Pulmonary artery endothelial cell (primary cell): ENCODE data around the gene EPB41. TPM values are rescaled to one million over a fixed set of nuclear protein-coding genes. Genes with fewer than 3 reads are reported as not detected.
"Not testable (repeated sequence)": the region's sequence is repeated elsewhere in the genome, so short reads cannot be mapped to it uniquely, and the experiment has no call there.

ENCODE experiments used
- DNase-seq: peaks from one replicate; pipeline ENCODE4 v3.0.0-alpha.2; 2011; ENCODE audit warnings: low read depth, low spot score
- total RNA-seq: library from RNA; depleted of rRNA; stranded (reverse); fragments of >200 nt; gene quantifications from 2 replicates; pipeline ENCODE4 v1.2.3, GENCODE V29; 2014

The EPB41 gene
- total RNA-seq, 1 donor from 2014 or later, result 18.6 TPM

DNA sequence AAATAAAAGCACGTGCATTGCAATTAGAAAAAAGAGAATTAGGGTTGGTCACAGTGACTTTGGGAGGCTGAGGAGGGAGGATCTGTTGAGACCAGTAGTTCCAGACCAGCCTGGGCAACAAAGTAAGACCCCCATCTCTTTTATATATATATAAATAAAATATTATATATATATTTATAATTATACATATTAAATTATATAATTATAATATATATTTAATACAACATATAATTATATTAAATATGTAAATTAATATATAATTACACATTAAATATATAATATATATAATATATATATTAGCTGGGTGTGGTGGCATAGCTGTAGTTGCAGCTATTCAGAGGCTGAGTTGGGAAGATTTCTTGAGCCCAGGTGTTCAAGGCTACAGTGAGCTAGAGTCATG, 186.1 kb downstream of the EPB41 start:
- no peak for DNase-seq

DNA sequence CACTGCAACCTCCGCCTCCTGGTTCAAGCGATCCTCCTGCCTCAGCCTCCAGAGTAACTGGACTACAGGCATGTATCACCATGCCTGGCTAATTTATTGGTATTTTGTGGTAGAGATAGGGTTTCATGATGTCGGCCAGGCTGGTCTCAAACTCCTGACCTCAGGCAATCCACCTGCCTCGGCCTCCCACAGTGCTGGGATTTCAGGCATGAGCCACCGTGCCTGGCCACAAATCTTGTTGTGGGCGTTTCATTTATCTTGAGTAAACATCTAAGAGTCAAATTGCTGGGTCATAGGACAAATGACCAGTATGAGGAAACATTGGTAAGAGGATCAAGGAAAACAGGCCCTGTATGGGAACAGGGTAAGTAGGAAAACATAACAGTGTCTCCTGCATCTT, 191.5 kb downstream of the EPB41 start:
- no peak for DNase-seq

DNA sequence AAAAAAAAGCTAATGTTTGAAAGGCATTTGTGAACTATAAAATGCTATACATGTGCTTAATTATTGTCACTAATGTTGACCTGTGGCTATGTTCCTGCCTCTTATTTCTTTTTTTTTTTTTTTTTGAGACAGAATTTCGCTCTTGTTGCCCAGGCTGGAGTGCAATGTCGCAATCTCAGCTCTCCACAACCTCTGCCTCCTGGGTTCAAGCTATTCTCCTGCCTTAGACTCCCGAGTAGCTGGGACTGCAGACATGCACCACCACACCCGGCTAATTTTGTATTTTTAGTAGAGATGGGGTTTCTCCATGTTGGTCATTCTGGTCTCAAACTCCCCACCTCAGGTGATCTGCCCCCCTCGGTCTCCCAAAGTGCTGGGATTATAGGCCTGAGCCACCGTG, 193.7 kb downstream of the EPB41 start:
- not testable (repeated sequence) for DNase-seq

DNA sequence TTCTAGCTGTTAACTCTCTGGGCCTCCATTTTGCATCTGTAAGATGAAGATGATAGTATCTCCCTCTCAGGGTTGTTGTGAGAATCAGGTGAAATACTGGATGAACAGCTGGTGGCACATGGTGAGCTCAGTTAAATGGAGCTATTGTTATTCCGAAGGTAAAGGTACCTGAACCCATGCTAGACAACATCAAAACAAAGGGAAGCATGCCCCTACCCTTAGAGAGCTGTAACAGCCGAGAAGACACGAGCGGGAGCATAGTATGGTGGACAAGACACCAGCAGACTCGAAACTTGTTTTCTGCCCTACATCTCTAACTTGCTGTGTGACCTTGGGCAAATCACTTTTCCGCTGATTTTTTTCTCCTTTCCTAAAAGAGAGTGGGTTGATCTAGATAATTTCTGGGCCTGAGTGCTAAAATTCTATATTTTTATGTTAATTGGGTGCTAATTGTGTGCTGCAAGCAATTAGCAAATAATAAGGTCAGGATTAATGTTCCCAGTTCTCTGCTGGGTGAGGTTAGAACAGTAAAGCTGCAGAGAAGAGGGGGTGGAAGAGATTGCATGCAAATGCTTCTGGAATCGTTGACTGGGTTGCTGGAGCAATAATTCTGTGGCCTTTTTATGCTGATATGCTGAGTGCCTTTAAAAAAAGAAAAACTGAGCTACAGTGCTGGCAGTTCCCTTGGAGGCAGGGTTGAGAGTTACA, 198.5 kb downstream of the EPB41 start:
- DNase-seq, result no peak

DNA sequence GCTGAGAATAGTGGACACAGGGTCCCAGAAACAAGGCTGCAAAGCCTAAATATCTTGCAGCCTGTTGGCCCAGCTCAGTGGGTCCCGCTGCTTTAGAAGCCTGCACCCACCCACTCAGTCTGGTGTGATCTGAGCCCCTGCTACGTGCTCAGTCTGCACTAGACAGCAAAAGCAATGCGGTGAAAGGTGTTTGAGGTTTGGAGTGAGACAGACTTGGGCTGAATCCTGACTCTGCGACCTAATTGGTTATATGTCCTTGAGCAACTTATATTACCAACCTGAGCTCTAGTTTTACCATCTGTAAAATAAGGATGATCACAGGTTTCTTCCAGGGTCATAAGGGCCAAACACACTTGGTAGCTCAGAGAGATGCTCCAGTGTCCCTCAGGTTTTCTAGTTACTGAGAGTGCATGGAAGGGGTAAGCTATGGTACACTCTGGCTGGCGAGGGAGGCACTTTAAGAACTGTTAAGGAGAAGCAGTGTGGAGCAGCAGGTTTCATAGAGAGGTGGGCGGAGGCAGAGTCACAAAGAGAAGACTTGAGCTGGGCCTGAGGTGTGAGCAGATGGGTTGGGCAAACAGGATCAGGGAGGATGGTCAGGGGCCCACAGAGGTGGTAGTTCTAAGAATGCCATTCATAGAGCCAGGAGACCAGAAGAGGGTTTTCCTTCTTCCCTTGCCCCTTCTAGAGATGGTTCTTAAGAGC, 199.2 kb downstream of the EPB41 start:
- DNase-seq, result no peak

DNA sequence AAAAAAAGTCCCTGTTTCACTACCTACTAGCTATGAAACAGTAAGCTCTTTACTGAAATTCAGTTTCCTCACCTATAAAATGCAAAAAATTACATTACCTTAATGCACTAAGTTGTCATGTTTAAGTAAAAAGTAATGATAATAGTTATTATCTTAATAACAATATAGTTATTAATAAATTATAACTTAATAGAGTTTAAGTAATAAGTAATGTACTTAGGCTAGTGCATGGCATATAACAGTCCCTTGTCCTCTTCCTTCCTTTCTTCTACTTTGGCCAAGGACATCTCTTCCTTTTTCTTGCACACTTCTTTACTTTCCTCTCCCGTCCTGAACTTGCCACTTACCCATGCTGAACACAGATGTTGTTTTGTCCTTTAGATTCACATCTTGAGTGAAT, 200.3 kb downstream of the EPB41 start:
- DNase-seq, result no peak

DNA sequence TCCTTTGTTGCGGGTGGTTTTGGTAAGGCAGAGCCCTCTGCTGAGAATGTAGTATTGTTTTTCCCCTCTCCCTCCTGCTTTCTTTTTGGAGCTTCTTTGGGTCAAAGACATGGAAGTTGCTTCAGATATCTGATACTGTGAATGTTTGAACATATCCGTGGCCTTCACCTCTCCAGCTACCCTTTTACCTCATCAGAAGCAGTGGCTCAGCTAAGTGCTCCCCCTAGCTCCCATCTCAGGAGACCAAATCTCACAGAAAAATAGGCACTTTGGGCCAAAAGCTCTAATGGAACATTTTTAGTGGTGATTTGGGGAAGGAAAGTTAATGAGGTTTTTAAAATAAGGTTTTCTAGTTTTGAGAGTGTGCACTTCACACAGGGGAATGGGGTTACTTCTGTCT, 203.0 kb downstream of the EPB41 start:
- DNase-seq, result no peak

DNA sequence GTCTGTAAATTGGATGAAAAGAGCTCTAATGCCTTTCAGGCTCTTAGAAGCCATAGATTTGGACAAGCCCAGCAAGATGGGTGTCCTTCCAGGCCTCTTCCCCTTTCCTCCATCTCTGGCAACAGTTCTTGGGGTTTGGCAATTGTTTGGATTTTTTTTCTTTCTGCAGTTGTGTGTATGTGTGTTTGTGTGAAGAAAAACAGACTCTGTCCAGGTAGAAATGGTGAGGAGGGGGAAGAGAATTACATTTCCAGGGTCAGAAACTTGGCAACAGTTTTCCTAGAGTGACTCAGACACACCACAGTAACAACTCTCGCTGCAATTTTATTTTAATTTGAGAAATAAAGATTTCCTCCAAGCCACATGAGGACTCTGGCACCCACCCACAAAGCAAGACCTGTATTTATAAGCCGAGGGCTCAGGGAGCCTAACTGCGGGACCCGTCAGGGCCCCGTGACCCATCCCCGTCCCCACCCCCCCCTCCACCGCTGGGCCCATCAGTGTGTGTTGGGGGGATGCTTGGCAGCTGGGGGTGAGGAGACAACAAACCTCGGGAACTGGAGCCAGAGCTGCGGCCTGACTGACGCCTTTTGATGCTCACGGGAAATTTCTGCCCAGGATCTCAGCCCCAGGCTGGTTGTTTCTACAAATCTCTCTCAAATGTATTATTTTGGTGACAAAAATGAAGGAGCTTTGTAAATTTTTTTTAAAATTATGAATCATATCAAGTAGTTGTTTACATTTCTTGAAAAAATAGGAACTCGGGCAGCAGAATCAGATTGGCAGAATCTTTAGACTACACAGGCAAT, 205.0 kb downstream of the EPB41 start:
- no peak for DNase-seq

DNA sequence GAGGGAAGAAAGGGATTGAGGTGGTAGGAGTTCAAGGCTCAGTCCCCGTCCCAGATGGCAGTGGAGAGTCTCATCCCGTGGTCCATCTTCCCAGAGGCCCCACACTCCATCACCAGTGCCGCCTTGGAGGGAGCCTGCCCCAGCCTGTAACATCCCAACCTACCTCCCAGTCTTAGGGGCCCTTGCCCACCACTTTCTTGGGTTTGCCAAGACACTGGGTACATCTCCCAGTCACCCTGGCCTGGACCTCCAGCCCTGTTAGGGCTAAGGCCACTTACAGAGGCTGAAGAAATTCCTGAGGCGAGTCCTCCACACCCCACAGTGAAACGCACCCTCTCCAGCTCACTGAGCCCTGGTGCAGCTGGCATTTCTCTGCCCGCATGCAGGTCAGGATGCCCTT, 206.0 kb downstream of the EPB41 start:
- no peak for DNase-seq

DNA sequence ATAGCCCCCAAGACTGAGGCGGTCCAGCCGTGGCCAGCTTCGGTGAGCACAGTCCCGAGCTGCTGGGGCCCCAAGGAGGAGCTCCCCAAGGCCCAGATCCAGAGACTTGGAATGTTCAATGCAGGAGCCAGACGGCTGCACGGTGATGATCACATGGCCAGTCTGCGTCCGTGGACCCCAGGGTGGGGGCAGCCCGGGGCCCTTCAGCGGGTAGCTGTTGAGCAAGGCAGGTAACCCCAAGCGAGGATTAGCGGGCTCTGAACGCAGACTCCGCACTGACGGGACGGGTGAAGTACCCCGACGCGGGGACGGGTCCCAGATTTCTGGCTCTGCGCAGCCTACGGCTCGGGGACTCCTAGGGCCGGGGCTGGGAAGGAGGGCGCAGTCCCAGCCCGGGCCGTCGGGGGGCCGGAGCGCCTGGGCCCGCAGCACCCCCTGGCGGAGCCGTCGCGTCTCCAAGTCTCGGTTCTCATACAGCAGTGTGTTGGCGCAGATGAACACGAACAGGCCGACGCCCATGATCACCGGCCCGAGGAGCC, 206.6 kb downstream of the EPB41 start:
- no peak for DNase-seq

DNA sequence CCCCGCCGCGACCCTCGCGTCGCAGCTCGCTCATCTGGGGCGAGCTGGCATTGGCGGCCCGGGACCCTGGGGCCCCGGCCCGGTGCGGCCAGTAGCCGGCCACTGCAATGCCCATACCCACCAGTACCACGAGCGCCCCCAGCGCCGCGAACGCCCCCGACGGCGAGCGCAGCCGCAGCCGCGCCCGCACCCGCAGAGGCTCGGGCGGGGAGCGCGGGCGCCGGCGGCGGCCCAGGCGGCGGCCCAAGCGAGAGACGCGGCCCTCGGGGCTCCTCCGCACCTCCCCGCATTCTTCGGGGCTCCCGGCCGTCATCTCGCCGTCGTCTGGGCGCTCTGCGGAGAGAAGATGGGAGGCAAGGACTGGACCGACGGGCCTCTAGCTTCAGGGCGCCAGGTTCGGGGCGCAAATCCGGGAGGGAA, 207.2 kb downstream of the EPB41 start:
- DNase-seq, result no peak

DNA sequence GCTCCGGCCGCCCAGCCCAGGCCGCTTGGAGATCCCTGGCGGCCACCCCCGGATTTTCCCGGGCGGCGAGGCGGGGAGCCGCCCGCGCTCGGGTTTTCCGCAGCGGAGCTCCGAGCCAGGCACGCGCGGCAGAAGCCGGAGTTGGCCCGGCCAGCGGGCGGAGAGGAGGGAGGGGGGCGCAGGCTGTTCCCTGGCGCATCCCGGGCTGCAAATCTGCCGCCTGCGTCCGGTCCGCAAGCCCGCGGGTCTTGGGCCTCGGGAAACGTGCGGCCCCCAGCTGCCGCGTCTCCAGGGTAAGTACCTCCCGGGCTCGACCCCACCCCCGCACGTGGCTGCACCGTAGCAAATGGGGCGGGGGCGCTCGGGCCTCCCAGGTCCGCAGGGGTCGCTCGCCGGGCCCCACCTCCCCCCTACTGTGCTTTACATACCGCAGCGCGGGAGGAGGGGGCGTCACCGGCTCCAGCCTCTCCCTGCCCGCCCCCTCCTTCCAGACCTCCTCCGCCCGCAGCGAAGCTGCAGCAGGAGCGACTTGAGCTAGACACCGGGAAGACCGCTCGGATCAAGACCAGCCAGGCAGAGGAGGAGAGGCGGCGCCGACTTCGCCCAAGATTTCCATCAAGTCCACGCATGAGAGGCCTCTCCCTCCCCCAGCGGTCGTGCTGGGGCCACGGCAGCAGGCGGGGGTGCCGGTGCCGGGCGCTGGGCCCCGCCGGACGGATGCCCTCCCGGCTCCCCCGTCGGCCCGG, 207.7 kb downstream of the EPB41 start:
- DNase-seq, result no peak

DNA sequence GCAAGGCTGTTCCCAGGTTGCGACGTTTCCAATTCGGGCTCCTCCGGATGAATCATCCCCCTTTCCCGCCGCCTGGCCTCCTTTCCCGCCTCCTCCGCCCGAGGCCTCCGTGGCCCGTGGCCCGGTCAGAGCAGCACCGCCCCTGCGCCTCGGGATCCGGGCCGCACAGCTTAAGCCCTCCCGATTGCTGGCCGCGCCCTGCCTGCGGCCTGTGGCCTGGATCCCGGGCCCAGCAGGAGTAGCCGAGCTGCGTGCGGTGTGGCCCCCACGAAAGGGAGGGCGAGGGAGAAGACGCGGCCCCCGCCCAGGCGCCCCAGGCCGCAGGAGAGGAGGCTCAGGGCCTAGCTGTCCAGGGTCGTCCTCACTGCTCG, 208.3 kb downstream of the EPB41 start:
- no peak for DNase-seq

DNA sequence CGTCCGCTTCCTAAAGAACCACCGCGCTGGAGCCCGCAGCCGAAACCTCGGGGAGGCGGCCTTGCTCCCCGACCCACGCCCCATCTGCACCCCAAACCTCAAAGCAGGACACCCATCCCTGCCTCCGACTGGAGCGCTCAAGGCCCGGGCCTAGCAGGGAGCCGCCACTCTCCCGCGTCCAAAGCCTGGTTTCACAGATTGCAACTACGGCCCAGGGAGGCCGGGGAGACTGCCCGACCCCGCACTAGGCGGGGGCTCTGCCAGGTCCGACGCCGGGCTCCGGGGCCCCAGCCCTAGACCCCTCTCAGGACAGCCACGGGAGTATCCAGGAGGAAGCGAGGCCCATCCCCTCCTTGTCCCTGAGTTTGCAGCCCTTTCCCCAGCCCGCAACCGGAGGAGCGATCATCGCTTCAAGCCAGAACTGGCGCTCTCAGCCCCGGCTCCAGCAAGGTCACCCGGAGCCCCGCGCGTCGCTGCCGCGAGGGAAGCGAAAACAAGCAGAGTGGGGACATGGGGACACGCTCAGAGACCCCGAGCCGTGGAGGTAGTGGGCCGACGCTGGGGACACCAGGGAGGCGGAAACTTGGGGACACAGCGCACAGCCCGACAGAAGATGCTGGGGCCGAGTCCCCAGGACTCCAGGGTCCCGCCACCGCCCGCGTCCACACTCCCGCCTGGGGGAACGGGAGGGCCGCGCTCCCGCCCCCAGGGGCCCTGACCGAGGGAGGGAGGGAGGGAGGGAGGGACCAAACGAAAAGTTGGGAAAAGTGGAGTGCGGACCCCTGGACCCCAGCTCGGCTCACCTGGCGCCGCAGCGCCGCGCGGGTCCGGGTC, 208.9 kb downstream of the EPB41 start:
- DNase-seq, result no peak

DNA sequence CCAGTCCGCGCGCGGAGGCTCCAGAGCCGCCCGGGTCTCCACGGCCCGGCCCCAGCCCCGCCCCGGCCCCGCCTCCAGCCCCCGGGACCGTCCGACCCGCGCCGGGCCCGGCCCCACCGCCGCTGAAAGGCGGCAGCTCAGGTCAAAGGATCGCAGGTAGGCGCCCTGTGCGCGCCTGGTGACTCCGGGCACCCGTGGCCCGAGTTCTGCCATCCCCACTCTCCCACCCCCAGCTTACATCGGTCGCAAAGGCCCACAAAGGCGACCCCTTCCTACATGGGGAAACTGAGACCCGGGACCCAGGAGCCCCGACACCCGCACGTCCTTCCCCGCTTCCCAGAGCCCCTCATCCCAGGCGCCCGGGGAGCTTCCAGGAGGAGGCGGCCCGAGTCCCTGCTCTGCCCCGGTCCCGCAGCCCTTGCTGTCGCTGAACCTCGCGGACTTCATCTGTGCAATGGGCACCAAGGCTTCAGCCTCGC, 209.6 kb downstream of the EPB41 start, which contains the start of gene TMEM200B:
TSS of gene TMEM200B (minus strand) at position 17 of the 479 bp plus-strand sequence. CDS start 2,075 bp downstream, outside the sequence.
- no peak for DNase-seq

DNA sequence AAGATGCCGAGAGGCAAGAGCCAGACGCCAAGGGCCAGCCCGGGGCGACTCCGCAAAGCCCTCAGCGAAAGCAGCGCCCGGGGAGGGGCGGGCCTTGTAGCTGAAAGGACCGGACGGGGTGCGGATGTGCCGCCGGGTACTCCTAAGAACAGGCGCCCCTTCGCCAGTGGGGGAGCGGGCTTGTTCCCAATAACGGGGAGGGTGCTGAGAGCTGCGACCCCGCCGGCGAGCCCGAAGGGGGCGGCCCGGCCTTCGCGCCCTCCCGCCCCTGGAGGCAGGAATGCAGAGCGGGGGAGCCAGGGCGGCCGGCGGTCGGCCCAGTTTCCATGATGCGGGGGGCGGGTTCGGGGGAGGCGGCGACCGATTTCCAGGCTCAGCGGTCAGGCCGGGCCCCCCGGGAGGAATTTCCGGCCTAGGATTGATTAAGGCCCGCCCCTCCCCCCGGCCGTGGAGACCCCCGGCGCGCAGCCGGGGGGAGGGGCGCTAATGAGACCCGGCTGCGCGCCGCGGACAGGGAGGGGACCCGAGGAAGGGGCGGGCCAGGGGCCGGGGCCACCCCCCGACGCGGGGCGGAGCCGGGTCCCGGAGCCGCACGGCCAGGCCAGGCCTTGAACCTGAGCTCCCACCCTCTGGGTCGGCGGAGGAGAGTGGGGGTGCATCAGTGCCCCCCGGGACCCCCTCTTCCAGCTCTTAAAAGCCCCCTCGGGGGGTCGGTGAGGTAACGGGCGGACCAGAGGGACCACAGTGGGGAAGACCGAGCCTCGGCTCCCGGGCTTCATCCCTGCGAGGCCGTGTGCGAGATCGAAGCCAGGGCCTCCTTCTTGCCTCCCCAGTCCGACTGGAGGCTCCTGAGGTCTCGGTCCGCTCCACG, 210.2 kb downstream of the EPB41 start:
- peak; percentile 11 for DNase-seq

DNA sequence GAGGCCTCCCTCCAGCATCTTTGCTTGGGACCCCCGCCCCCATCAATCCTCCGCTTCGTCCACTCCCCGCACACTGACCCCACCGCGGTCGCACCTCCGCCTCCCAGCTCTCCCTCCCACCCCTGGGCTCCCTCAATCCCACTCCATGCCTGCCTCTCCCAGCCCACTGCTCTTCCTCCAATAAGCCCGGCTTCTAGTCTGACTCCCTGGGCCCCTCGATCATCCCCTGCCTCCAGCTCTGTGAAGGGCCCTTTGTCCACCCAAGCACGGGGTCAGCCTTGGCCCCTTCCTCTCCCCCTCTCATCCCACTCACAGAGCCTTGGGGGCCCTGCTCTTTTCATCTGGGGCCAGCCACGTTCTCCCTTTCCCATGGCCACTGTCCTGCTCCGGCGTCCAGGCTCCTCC, 210.9 kb downstream of the EPB41 start:
- DNase-seq, result no peak

DNA sequence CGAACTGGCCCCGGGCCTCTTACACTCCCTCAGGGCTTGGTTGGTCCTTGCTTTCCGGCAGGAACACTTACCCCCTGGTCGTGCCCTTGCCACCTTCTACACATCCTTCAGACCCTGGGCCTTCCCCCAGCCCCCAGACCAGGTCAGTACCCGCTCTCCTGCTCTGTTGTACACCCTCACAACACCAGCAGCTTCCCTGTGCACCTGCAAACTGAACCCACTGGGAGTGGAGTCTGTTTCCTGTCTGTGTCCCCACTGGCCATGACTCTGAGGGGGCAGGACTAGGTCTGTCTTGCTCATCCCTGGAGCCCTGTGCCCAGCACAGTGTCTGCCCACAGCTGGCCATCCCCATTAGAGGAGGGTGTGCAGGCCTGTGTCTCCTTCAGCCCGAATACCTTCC, 211.4 kb downstream of the EPB41 start:
- DNase-seq, result no peak

DNA sequence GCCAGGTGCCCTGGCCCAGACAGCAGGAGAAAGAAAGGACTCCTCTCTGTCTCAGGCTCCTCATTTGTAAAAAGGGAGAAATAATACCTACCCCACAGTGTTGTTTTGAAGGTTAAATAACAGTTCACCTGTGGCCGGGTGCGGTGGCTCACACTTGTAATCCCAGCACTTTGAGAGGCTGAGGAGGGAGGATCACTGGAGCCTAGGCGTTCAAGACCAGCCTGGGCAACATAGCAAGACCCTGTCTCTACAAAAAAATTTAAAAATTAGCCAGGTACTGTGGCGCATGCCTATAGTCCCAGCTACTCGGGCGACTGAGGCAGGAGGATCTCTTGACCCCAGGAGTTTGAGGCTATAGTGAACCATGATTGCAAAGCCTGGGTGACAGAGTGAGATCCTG, 211.8 kb downstream of the EPB41 start:
- DNase-seq, result no peak
